LNCaP clone FGC (cell line): ENCODE results near the gene ZNFX1.

ENCODE experiments used
- DNase-seq: peaks from one replicate; pipeline ENCODE4 v3.0.0-alpha.2; 2011; ENCODE audit warnings: low read depth
- H3K4me3 ChIP-seq: 2 replicates; pipeline ENCODE4 v1.5.1; 2011; ENCODE audit warnings: mild to moderate bottlenecking, low read depth, low read length, control low read depth
- CTCF ChIP-seq: IDR thresholded peaks from 2 replicates; pipeline ENCODE4 v1.5.1; 2012; ENCODE audit warnings: mild to moderate bottlenecking; ENCODE audit not compliant: control insufficient read depth, insufficient read depth; ENCODE audit errors: extremely low read depth

ZNFX1 gene

GRCh38 chr20:49248879-49249665 is 28.8 kb downstream of the ZNFX1 start:
- no peak overlapping the region for H3K4me3 ChIP-seq
- TF ChIP-seq CTCF: no peak
- DNase-seq: no peak

GRCh38 chr20:49248301-49248700 is 29.6 kb downstream of the ZNFX1 start:
- TF ChIP-seq CTCF: no peak
- no peak for DNase-seq
- no peak overlapping the region for H3K4me3 ChIP-seq

GRCh38 chr20:49247792-49248191 is 30.1 kb downstream of the ZNFX1 start:
- TF ChIP-seq CTCF: no peak
- no peak for DNase-seq
- no peak overlapping the region for H3K4me3 ChIP-seq

GRCh38 chr20:49247169-49247723 is 30.6 kb downstream of the ZNFX1 start:
- TF ChIP-seq CTCF: no peak
- DNase-seq: no peak
- H3K4me3 ChIP-seq: no peak overlapping the region

GRCh38 chr20:49245921-49246740 is 31.7 kb downstream of the ZNFX1 start:
- DNase-seq: peak; percentile 2
- TF ChIP-seq CTCF: peak; percentile 67

GRCh38 chr20:49237531-49237930 is 40.3 kb downstream of the ZNFX1 start:
- no peak for DNase-seq
- no peak overlapping the region for H3K4me3 ChIP-seq
- TF ChIP-seq CTCF: no peak

More at GRCh38 chr20:49245921-49246740, 31.7 kb downstream of the ZNFX1 start:
- H3K4me3 ChIP-seq: no peak overlapping the region
